Mucosa of descending colon (tissue), 3 donors: ENCODE measurements around the gene NUTM1. TPM values are rescaled to one million over a fixed set of nuclear protein-coding genes. Genes with fewer than 3 reads are reported as not detected.

Source experiments
- ATAC-seq: fragments of 200-7000 bp; cut with Tn5 transposase; one replicate; pipeline ENCODE4 v1.9.1; 2020; ENCODE audit warnings: mild to moderate bottlenecking, moderate library complexity
- DNase-seq, 3 donors: peaks; one replicate each; pipeline ENCODE4 v3.0.0-alpha.2; 2020
- H3K36me3 ChIP-seq: fragments of 200-600 bp; one replicate; pipeline ENCODE4 v1.8.0; 2021; ENCODE audit warnings: low read depth, mild to moderate bottlenecking
- H3K4me1 ChIP-seq: fragments of 200-600 bp; one replicate; pipeline ENCODE4 v1.8.0; 2021; ENCODE audit warnings: low read depth, mild to moderate bottlenecking
- H3K4me3 ChIP-seq: fragments of 200-600 bp; one replicate; pipeline ENCODE4 v1.8.0; 2021; ENCODE audit warnings: mild to moderate bottlenecking
- H3K9me3 ChIP-seq: fragments of 200-600 bp; one replicate; pipeline ENCODE4 v1.8.0; 2021; ENCODE audit warnings: mild to moderate bottlenecking
- CTCF ChIP-seq: fragments of 200-600 bp; IDR thresholded peaks from one replicate; pipeline ENCODE4 v1.8.0; 2022; ENCODE audit warnings: antibody characterized with exemption, mild to moderate bottlenecking
- intact Hi-C, 2 donors: fragments of 100-400 bp; cut with DNase I in 1 of 2; cut with micrococcal nuclease in 1 of 2; formaldehyde crosslinking; loops; one replicate each; pipeline versions ENCODE4 v1.11.0 to v1.11.1; 2022; cut with DNase I, micrococcal nuclease
- total RNA-seq, 3 donors: library from RNA; stranded (reverse); fragmentation: NEBNext Ultra II Directional in 2 of 3; extraction: Animal tissue kit (Norgen Biotek cat#: 25700) in 2 of 3; gene quantifications; one replicate each; pipeline versions ENCODE4 v1.2.1 to v1.2.4, GENCODE V29; 2021 to 2023
- donor health status: DM: no; HTN: no; CAD: no; lungs with moderate emphysema.
- donor health status: DM: no; HTN: no; CAD: no.
- donor health status: DM: no; HTN: yes; CAD: no.

Gene NUTM1
- total RNA-seq, 3 donors from 2014 or later: not detected

- peak; percentile 84 to 89 (median 87) for DNase-seq
- intact Hi-C loops: no loop called here
- ATAC-seq: peak; percentile 69
- Histone ChIP-seq H3K9me3 (no peaks in the 10 kb centered on the region), H3K4me3 (no peak overlapping the region), H3K4me1 (peaks cover 43% of the 10 kb centered on the region), H3K36me3 (no peaks in the 10 kb centered on the region)
- TF ChIP-seq CTCF: no peak
Observed at GRCh38 chr15:34362047-34362773, 19.1 kb downstream of the NUTM1 start.

- H3K4me1 ChIP-seq: peaks cover 54% of the 10 kb centered on the region
- no peak for TF ChIP-seq CTCF
- no peak overlapping the region for H3K4me3 ChIP-seq
- DNase-seq (no peak), ATAC-seq (no peak)
- no peaks in the 10 kb centered on the region for H3K9me3 ChIP-seq
- intact Hi-C loops: no loop called here
- no peaks in the 10 kb centered on the region for H3K36me3 ChIP-seq
Observed at GRCh38 chr15:34364041-34364440, 20.9 kb downstream of the NUTM1 start.

GRCh38 chr15:34365091-34365825 lies 22.1 kb downstream of the NUTM1 start:
- H3K36me3 ChIP-seq: no peaks in the 10 kb centered on the region
- no peaks in the 10 kb centered on the region for H3K9me3 ChIP-seq
- H3K4me3 ChIP-seq: no peak overlapping the region
- intact Hi-C loops: no loop called here
- no peak for ATAC-seq
- DNase-seq: peak in 1 of 3 donors; percentile 49
- TF ChIP-seq CTCF: no peak
- peaks cover 48% of the 10 kb centered on the region for H3K4me1 ChIP-seq

GRCh38 chr15:34365836-34366235 lies 22.7 kb downstream of the NUTM1 start:
- intact Hi-C loops: loop anchor here in 1 of 2 donors (2.0 kb wide), 1 partner anchor 23 kb away; the partner anchor contains the start of genes NOP10 and NUTM1
- no peaks in the 10 kb centered on the region for H3K9me3 ChIP-seq
- peaks cover 48% of the 10 kb centered on the region for H3K4me1 ChIP-seq
- no peak for DNase-seq
- H3K36me3 ChIP-seq: no peaks in the 10 kb centered on the region
- peak overlapping the region; percentile 67 for H3K4me3 ChIP-seq
- ATAC-seq: no peak
- TF ChIP-seq CTCF: no peak

GRCh38 chr15:34366271-34367065 lies 23.4 kb downstream of the NUTM1 start:
- peak overlapping the region; percentile 67 for H3K4me3 ChIP-seq
- peaks cover 44% of the 10 kb centered on the region for H3K4me1 ChIP-seq
- intact Hi-C loops: loop anchor here in 1 of 2 donors (2.0 kb wide), 1 partner anchor 24 kb away; the partner anchor contains the start of genes NOP10 and NUTM1
- no peak for TF ChIP-seq CTCF
- H3K9me3 ChIP-seq: no peaks in the 10 kb centered on the region
- peak; percentile 88 to 91 (median 90) for DNase-seq
- no peaks in the 10 kb centered on the region for H3K36me3 ChIP-seq
- peak; percentile 64 for ATAC-seq
